HepG2 (cell line): ENCODE data around the gene PLOD2. TPM values are rescaled to one million over a fixed set of nuclear protein-coding genes. Genes with fewer than 3 reads are reported as not detected.
A peak's percentile ranks its signal among the peaks of the same experiment; 100 is the strongest.

Source experiments
- ATAC-seq: fragments of 200-7000 bp; cut with Tn5 transposase; 3 replicates; pipeline ENCODE4 v1.9.1; 2020; ENCODE audit warnings: mild to moderate bottlenecking, moderate library complexity
- BruUV-seq: library from RNA; stranded (reverse); fragments of 400-500 nt; replicated peaks from 2 replicates; lab custom pipeline; 2021; lab: Mats Ljungman, UMichigan
- CTCF ChIA-PET: fragments of 300-600 bp; formaldehyde crosslinking; extraction: SDS; loops from one replicate; lab custom pipeline; 2021; ENCODE audit warnings: low total read pairs, inconsistent platforms, low intra/inter-chr PET ratio; lab: Yijun Ruan, JAX
- POLR2A ChIA-PET: fragments of 350-600 bp; sonication (Branson Sonifier 250); formaldehyde crosslinking; loops from one replicate; lab custom pipeline; 2020; ENCODE audit warnings: antibody characterized with exemption, inconsistent platforms; lab: Yijun Ruan, JAX
- DNase-seq: peaks from one replicate; pipeline ENCODE4 v3.0.0-alpha.2; 2015; ENCODE audit warnings: low spot score
- FAIRE-seq: peaks from 3 replicates; lab custom pipeline; 2011; peaks lifted over from hg19 to GRCh38; lab: Jason Lieb, UNC
- H2AFZ ChIP-seq: one replicate; pipeline ENCODE4 v1.6.1; 2011; ENCODE audit warnings: low read length, inconsistent platforms
- H3K27ac ChIP-seq: fragments of 300-600 bp; 3 replicates; pipeline ENCODE4 v1.8.0; 2011; ENCODE audit warnings: mixed run types, mild to moderate bottlenecking, mixed read lengths, low read length, inconsistent platforms; ENCODE audit not compliant: insufficient read depth; ENCODE audit errors: extremely low read length
- H3K27me3 ChIP-seq, 2 experiments: fragments of 200-600 bp in 1 of 2; 2 replicates in 1 of 2; 3 replicates in 1 of 2; pipeline versions ENCODE4 v1.6.0 to v1.8.0; 2011; ENCODE audit warnings: low read length in 2 of 2, mild to moderate bottlenecking in 2 of 2, moderate library complexity in 2 of 2, inconsistent platforms in 1 of 2; ENCODE audit not compliant: insufficient read depth in 2 of 2, control insufficient read depth in 1 of 2
- H3K36me3 ChIP-seq, 2 experiments: fragments of 200-600 bp in 1 of 2; replicated peaks in 1 of 2; 2 replicates in 1 of 2; 3 replicates in 1 of 2; pipeline versions ENCODE4 v1.5.1 to v1.8.0; 2011; ENCODE audit warnings: low read length in 2 of 2, inconsistent platforms in 1 of 2; ENCODE audit not compliant: insufficient read depth in 2 of 2, control insufficient read depth in 1 of 2
- H3K4me1 ChIP-seq: 2 replicates; pipeline ENCODE4 v1.5.1; 2012; ENCODE audit warnings: low read length, inconsistent platforms; ENCODE audit not compliant: insufficient read depth
- H3K4me2 ChIP-seq: 2 replicates; pipeline ENCODE4 v1.6.0; 2011; ENCODE audit warnings: low read depth, low read length, inconsistent platforms
- H3K4me3 ChIP-seq, 3 experiments: fragments of 200-600 bp in 1 of 3; sonication (generic), shearing (Covaris generic) in 1 of 3; replicated peaks in 1 of 3; 2 replicates each; pipeline ENCODE4 v1.5.1; 2011 to 2016; ENCODE audit warnings: low read length in 3 of 3, inconsistent platforms in 2 of 3, low read depth in 2 of 3, mild to moderate bottlenecking in 2 of 3, control low read depth in 1 of 3, mixed read lengths in 1 of 3; ENCODE audit not compliant: insufficient read depth in 1 of 3
- H3K79me2 ChIP-seq: one replicate; pipeline ENCODE4 v1.6.1; 2011; ENCODE audit warnings: low read length, inconsistent platforms; ENCODE audit not compliant: insufficient read depth
- H3K9ac ChIP-seq: 2 replicates; pipeline ENCODE4 v1.6.0; 2011; ENCODE audit warnings: mild to moderate bottlenecking, low read depth, low read length, inconsistent platforms; ENCODE audit not compliant: insufficient read depth
- H3K9me3 ChIP-seq: 2 replicates; pipeline ENCODE4 v1.5.1; 2012; ENCODE audit warnings: mild to moderate bottlenecking, low read length
- H4K20me1 ChIP-seq: 2 replicates; pipeline ENCODE4 v1.6.0; 2011; ENCODE audit warnings: inconsistent platforms, mild to moderate bottlenecking, low read length, moderate library complexity; ENCODE audit not compliant: insufficient read depth
- ARNT2 ChIP-seq: sonication (generic); formaldehyde crosslinking; IDR thresholded peaks from 2 replicates; pipeline ENCODE4 v1.8.0; 2022; ENCODE audit warnings: mild to moderate bottlenecking, low read depth, missing genetic modification reagents, moderate library complexity
- KAT7 ChIP-seq: IDR thresholded peaks from 2 replicates; pipeline ENCODE4 v1.6.1; 2018; ENCODE audit warnings: borderline replicate concordance, missing compliant biosample characterization
- RBFOX2 ChIP-seq: fragments of 200-400 bp; formaldehyde crosslinking; IDR thresholded peaks from 2 replicates; pipeline ENCODE4 v1.6.1; 2017; ENCODE audit warnings: low read depth, mild to moderate bottlenecking, low read length
- ZNF20 ChIP-seq: sonication (generic); formaldehyde crosslinking; IDR thresholded peaks from 2 replicates; pipeline ENCODE4 v1.4.0; 2020; ENCODE audit warnings: mild to moderate bottlenecking, moderate library complexity, missing genetic modification reagents
- ZNF792 ChIP-seq: IDR thresholded peaks from 2 replicates; pipeline ENCODE4 v1.6.1; 2016
- WGBS: methylation state at CpG from one replicate; pipeline ENCODE4 v1.1.6; 2017; ENCODE audit warnings: low lambda C conversion rate; 5-methylcytosine and 5-hydroxymethylcytosine counted together
- in situ Hi-C: cut with HindIII; loops from 2 replicates; pipeline ENCODE4 v1.10.0; 2017; ENCODE audit warnings: low pct_unique_long_range_greater_than_20kb; ENCODE audit not compliant: extremely low pct_ligation_motif_present
- intact Hi-C: fragments of 100-400 bp; cut with micrococcal nuclease; formaldehyde crosslinking; loops from one replicate; pipeline ENCODE4 v1.10.0; 2022; ENCODE audit not compliant: unreplicated experiment
- polyA plus RNA-seq, 8 experiments: library from polyadenylated mRNA; depleted of rRNA in 3 of 8; stranded (reverse) in 7 of 8; unstranded in 1 of 8; fragments of >200 nt; fragmentation: Illumina TruSeq in 4 of 8; extraction: Trizol in 4 of 8; gene quantifications; 2 replicates each; pipeline versions ENCODE4 v1.2.1 to v1.2.3, GENCODE V29; 2011 to 2016; ENCODE audit warnings: low read depth in 4 of 8, missing spikeins in 1 of 8, mixed read lengths in 1 of 8; ENCODE audit not compliant: insufficient read depth in 1 of 8
- total RNA-seq, 5 experiments: library from RNA; depleted of rRNA; stranded (reverse); fragments of >200 nt; fragmentation: Illumina TruSeq; extraction: Trizol; gene quantifications; 2 replicates each; pipeline ENCODE4 v1.2.3, GENCODE V29; 2016; ENCODE audit warnings: low read depth in 1 of 5
- TF ChIP-seq, protein P1 (sequence below): sonication (generic); formaldehyde crosslinking; IDR thresholded peaks from 2 replicates; pipeline ENCODE4 v1.8.0; 2022; ENCODE audit warnings: missing genetic modification reagents, mild to moderate bottlenecking, moderate library complexity, borderline replicate concordance
- TF ChIP-seq, protein P2 (sequence below): sonication (generic); formaldehyde crosslinking; IDR thresholded peaks from 2 replicates; pipeline ENCODE4 v1.4.0; 2020; ENCODE audit warnings: missing genetic modification reagents
- TF ChIP-seq, protein P3 (sequence below): sonication (generic); formaldehyde crosslinking; IDR thresholded peaks from 2 replicates; pipeline ENCODE4 v1.8.0; 2022; ENCODE audit warnings: mild to moderate bottlenecking, missing genetic modification reagents, moderate library complexity

The PLOD2 gene
- total and polyA plus RNA-seq, 2 of the 13 experiments (the other 11 are each of a cell fraction or from before 2014, with no cell fraction given) = 107 to 161 TPM

DNA sequence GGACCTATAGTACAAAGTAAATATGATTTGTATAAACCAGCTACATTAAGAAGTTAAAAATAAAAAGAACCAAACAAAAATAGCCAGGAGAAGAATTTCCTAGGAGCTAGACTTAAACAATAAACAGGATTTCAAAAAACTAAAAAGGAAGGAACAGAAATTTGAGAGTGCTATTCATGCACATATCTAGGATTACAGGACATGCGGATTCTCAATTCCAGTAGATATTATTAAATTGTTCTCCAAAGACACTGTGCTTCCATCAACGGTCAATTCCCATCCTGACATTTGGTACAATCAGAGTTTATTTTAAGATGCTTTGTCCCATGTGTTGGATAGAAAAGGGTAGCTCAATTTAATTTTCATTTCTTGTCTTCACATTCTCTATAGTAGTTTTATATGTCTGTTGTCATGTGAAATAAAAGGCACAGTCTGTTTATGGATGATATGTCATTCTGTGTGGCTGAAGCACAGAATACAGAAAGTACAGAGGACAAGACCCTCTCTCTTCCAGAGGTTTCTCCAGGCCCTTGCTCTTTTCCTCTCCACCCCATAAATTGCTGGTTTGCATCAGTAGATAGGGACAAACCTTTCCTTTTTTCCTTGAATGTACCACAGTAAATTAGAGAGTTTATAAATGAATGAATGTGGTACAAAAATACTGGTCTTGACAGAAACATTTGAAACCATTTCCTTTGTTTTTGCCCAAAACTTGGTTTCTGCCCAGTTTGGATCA is 3.5 kb downstream of the PLOD2 start:
- no peak for DNase-seq
- Histone ChIP-seq H3K27me3 (no peaks in the 10 kb centered on the region; a peak in 1 of 5 replicates), H3K4me1 (peaks cover 65% of the 10 kb centered on the region), H3K9me3 (no peaks in the 10 kb centered on the region), H4K20me1 (peaks cover 81% of the 10 kb centered on the region), H3K4me2 (peak overlapping the region; percentile 87), H3K27ac (peak overlapping the region; percentile 53), H3K79me2 (peaks cover 88% of the 10 kb centered on the region), H2AFZ (no peak overlapping the region), H3K36me3 (peaks cover 0 to 4% of the 10 kb centered on the region in 2 experiments; a peak in 2 of 5 replicates), H3K4me3 (peak overlapping the region; percentile 94 to 96 (median 94); a peak in 5 of 6 replicates), H3K9ac (peak overlapping the region; percentile 92; the same call in 1 of the 2 replicates)
- in situ Hi-C loops (no loop called here), intact Hi-C loops (loop anchor here (10.0 kb wide), 1 partner anchor 1207 kb away; no protein-coding TSS in a partner anchor)
- CTCF ChIA-PET = no interaction called here
- FAIRE-seq = no peak
- WGBS = 62% methylated on average over 2 of the region's 2 CpGs
- POLR2A ChIA-PET = interaction anchor here (1.1 kb wide), 1 partner anchor 69 kb away, joined by 3 read pairs; no protein-coding TSS in a partner anchor
- ATAC-seq = no peak
- TF ChIP-seq, protein P1, sequence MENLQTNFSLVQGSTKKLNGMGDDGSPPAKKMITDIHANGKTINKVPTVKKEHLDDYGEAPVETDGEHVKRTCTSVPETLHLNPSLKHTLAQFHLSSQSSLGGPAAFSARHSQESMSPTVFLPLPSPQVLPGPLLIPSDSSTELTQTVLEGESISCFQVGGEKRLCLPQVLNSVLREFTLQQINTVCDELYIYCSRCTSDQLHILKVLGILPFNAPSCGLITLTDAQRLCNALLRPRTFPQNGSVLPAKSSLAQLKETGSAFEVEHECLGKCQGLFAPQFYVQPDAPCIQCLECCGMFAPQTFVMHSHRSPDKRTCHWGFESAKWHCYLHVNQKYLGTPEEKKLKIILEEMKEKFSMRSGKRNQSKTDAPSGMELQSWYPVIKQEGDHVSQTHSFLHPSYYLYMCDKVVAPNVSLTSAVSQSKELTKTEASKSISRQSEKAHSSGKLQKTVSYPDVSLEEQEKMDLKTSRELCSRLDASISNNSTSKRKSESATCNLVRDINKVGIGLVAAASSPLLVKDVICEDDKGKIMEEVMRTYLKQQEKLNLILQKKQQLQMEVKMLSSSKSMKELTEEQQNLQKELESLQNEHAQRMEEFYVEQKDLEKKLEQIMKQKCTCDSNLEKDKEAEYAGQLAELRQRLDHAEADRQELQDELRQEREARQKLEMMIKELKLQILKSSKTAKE = no peak
- TF ChIP-seq ZNF792 (CRISPR knock-in tag) (no peak), RBFOX2 (peak; percentile 53), ZNF20 (CRISPR knock-in tag) (no peak), KAT7 (CRISPR knock-in tag) (no peak), ARNT2 (no peak)
- TF ChIP-seq, protein P2, sequence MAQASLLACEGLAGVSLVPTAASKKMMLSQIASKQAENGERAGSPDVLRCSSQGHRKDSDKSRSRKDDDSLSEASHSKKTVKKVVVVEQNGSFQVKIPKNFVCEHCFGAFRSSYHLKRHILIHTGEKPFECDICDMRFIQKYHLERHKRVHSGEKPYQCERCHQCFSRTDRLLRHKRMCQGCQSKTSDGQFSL (CRISPR knock-in tag) = no peak
- TF ChIP-seq, protein P3, sequence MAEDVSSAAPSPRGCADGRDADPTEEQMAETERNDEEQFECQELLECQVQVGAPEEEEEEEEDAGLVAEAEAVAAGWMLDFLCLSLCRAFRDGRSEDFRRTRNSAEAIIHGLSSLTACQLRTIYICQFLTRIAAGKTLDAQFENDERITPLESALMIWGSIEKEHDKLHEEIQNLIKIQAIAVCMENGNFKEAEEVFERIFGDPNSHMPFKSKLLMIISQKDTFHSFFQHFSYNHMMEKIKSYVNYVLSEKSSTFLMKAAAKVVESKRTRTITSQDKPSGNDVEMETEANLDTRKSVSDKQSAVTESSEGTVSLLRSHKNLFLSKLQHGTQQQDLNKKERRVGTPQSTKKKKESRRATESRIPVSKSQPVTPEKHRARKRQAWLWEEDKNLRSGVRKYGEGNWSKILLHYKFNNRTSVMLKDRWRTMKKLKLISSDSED (CRISPR knock-in tag) = no peak
- no TSS peak for BruUV-seq
